Measurements from ENCODE around the gene IRF1.

Gene IRF1

GRCh38 chr5:132470010-132470392 lies 20.6 kb downstream of the IRF1 start:
- H3K9me3 ChIP-seq (ENCODE audit: low read depth, low read length), result no peaks in the 10 kb centered on the region
- no peak overlapping the region for H3K4me3 ChIP-seq
- H3K27ac ChIP-seq, result no peak overlapping the region
- H3K36me3 ChIP-seq (ENCODE audit: insufficient read depth, low read length), result no peaks in the 10 kb centered on the region
- H3K9ac ChIP-seq (ENCODE audit: insufficient read length), result no peak overlapping the region
- TF ChIP-seq POLR2AphosphoS5 (IDR thresholded peaks at IDR 0.05; ENCODE audit: borderline replicate concordance, low read depth, low read length) (no peak), EZH2 (IDR thresholded peaks at IDR 0.05) (no peak), FOXP2 (optimal IDR thresholded peaks at IDR 0.05; ENCODE audit: control extremely low read depth, extremely low read length, insufficient read depth) (no peak)
- DNase-seq (ENCODE audit: low read depth, low spot score), result no peak

GRCh38 chr5:132469380-132470009 lies 21.1 kb downstream of the IRF1 start:
- TF ChIP-seq FOXP2 (optimal IDR thresholded peaks at IDR 0.05; ENCODE audit: control extremely low read depth, extremely low read length, insufficient read depth), result no peak
- TF ChIP-seq POLR2AphosphoS5 (IDR thresholded peaks at IDR 0.05; ENCODE audit: borderline replicate concordance, low read depth, low read length), result no peak
- no peak for TF ChIP-seq EZH2 (IDR thresholded peaks at IDR 0.05)
- H3K27ac ChIP-seq, result no peak overlapping the region
- H3K36me3 ChIP-seq (ENCODE audit: insufficient read depth, low read length), result no peaks in the 10 kb centered on the region
- no peak overlapping the region for H3K4me3 ChIP-seq
- no peaks in the 10 kb centered on the region for H3K9me3 ChIP-seq (ENCODE audit: low read depth, low read length)
- no peak overlapping the region for H3K9ac ChIP-seq (ENCODE audit: insufficient read length)
- DNase-seq (ENCODE audit: low read depth, low spot score), result no peak

GRCh38 chr5:132468656-132469379 lies 21.8 kb downstream of the IRF1 start:
- Histone ChIP-seq H3K9ac (ENCODE audit: insufficient read length) (no peak overlapping the region), H3K9me3 (ENCODE audit: low read depth, low read length) (no peaks in the 10 kb centered on the region), H3K36me3 (ENCODE audit: insufficient read depth, low read length) (no peaks in the 10 kb centered on the region), H3K27ac (no peak overlapping the region), H3K4me3 (no peak overlapping the region)
- no peak for DNase-seq (ENCODE audit: low read depth, low spot score)
- TF ChIP-seq POLR2AphosphoS5 (IDR thresholded peaks at IDR 0.05; ENCODE audit: borderline replicate concordance, low read depth, low read length), result no peak

- H3K36me3 ChIP-seq (ENCODE audit: insufficient read depth, low read length), result no peaks in the 10 kb centered on the region
- no peak overlapping the region for H3K27ac ChIP-seq
- H3K9me3 ChIP-seq (ENCODE audit: low read depth, low read length), result no peaks in the 10 kb centered on the region
- DNase-seq (ENCODE audit: low read depth, low spot score), result no peak
- no peak overlapping the region for H3K9ac ChIP-seq (ENCODE audit: insufficient read length)
- no peak overlapping the region for H3K4me3 ChIP-seq
- TF ChIP-seq FOXP2 (optimal IDR thresholded peaks at IDR 0.05; ENCODE audit: control extremely low read depth, extremely low read length, insufficient read depth), result no peak
- no peak for TF ChIP-seq POLR2AphosphoS5 (IDR thresholded peaks at IDR 0.05; ENCODE audit: borderline replicate concordance, low read depth, low read length)
- no peak for TF ChIP-seq EZH2 (IDR thresholded peaks at IDR 0.05)
Observed at GRCh38 chr5:132467287-132467984, 23.1 kb downstream of the IRF1 start.

GRCh38 chr5:132466433-132467286 lies 23.9 kb downstream of the IRF1 start:
- H3K27ac ChIP-seq, result no peak overlapping the region
- H3K4me3 ChIP-seq, result no peak overlapping the region
- H3K9me3 ChIP-seq (ENCODE audit: low read depth, low read length), result no peaks in the 10 kb centered on the region
- no peaks in the 10 kb centered on the region for H3K36me3 ChIP-seq (ENCODE audit: insufficient read depth, low read length)
- DNase-seq (ENCODE audit: low read depth, low spot score), result no peak
- TF ChIP-seq EZH2 (IDR thresholded peaks at IDR 0.05), result no peak
- TF ChIP-seq POLR2AphosphoS5 (IDR thresholded peaks at IDR 0.05; ENCODE audit: borderline replicate concordance, low read depth, low read length), result no peak
- TF ChIP-seq FOXP2 (optimal IDR thresholded peaks at IDR 0.05; ENCODE audit: control extremely low read depth, extremely low read length, insufficient read depth), result no peak
- H3K9ac ChIP-seq (ENCODE audit: insufficient read length), result no peak overlapping the region

- DNase-seq (ENCODE audit: low read depth, low spot score), result no peak
- H3K27ac ChIP-seq, result no peak overlapping the region
- no peaks in the 10 kb centered on the region for H3K9me3 ChIP-seq (ENCODE audit: low read depth, low read length)
- H3K9ac ChIP-seq (ENCODE audit: insufficient read length), result no peak overlapping the region
- no peak for TF ChIP-seq POLR2AphosphoS5 (IDR thresholded peaks at IDR 0.05; ENCODE audit: borderline replicate concordance, low read depth, low read length)
- TF ChIP-seq EZH2 (IDR thresholded peaks at IDR 0.05), result no peak
- no peak for TF ChIP-seq FOXP2 (optimal IDR thresholded peaks at IDR 0.05; ENCODE audit: control extremely low read depth, extremely low read length, insufficient read depth)
- H3K4me3 ChIP-seq, result no peak overlapping the region
- no peaks in the 10 kb centered on the region for H3K36me3 ChIP-seq (ENCODE audit: insufficient read depth, low read length)
Observed at GRCh38 chr5:132465059-132465707, 25.4 kb downstream of the IRF1 start.

- no peak overlapping the region for H3K27ac ChIP-seq
- no peak for DNase-seq (ENCODE audit: low read depth, low spot score)
Observed at GRCh38 chr5:132464156-132464939, 26.2 kb downstream of the IRF1 start.

More at GRCh38 chr5:132464156-132464939, 26.2 kb downstream of the IRF1 start:
- Histone ChIP-seq H3K9ac (ENCODE audit: insufficient read length) (no peak overlapping the region), H3K4me3 (peak overlapping the region; percentile 62), H3K36me3 (ENCODE audit: insufficient read depth, low read length) (no peaks in the 10 kb centered on the region), H3K9me3 (ENCODE audit: low read depth, low read length) (no peaks in the 10 kb centered on the region)
- TF ChIP-seq POLR2AphosphoS5 (IDR thresholded peaks at IDR 0.05; ENCODE audit: borderline replicate concordance, low read depth, low read length), result no peak
